ENCODE results near the gene PKP4. TPM values are rescaled to one million over a fixed set of nuclear protein-coding genes. Genes with fewer than 3 reads are reported as not detected.

PKP4 gene
- total and polyA plus RNA-seq, 5 experiments from 2014 or later: 0.34 to 25.7 (median 1.5) TPM

DNA sequence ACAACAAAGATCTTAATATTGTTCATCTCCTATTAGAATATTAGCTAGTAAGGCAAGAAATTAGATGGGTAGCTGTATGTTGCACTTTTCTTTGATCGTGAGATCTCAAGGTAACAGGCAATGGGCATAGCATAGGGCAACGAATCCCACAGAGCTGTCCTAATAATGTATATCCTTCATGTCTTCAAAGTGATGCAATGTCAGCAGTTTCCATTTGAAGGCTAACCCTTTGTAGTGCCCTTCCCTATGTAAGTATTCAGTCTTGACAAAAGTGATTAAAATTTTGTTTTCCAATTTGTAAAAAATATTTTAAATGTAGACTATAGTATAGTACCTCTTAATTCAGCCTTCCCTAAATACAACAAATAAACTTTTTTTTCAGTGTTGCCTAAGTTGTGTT lies 112.5 kb downstream of the PKP4 start:
- ATAC-seq (no peak), DNase-seq (no peak)
- Mint-ChIP-seq H3K4me3 (no peak overlapping the region), H3K36me3 (peaks cover 0 to 22% (median 21%) of the 10 kb centered on the region in 3 donors), H3K27ac (no peak overlapping the region), H3K27me3 (peaks cover 0 to 3% (median 0%) of the 10 kb centered on the region in 5 donors), H3K9me3 (peaks cover 4 to 34% (median 12%) of the 10 kb centered on the region in 9 donors), H3K4me1 (no peaks in the 10 kb centered on the region)
- POLR2A ChIA-PET: no interaction called here

- Mint-ChIP-seq H3K36me3 (peaks cover 0 to 22% (median 21%) of the 10 kb centered on the region in 3 donors), H3K9me3 (peaks cover 4 to 34% (median 12%) of the 10 kb centered on the region in 9 donors), H3K4me1 (no peaks in the 10 kb centered on the region), H3K27ac (no peak overlapping the region), H3K27me3 (peaks cover 0 to 3% (median 0%) of the 10 kb centered on the region in 5 donors), H3K4me3 (no peak overlapping the region)
- no peak for DNase-seq
- ATAC-seq: no peak
- POLR2A ChIA-PET: no interaction called here
These were observed 114.1 kb downstream of the PKP4 start for GRCh38 chr2:158570869-158571268.

- DNase-seq (no peak), ATAC-seq (no peak)
- H3K4me3 Mint-ChIP-seq: no peak overlapping the region
- peaks cover 0 to 21% (median 15%) of the 10 kb centered on the region in 3 donors for H3K36me3 Mint-ChIP-seq
- H3K27me3 Mint-ChIP-seq: no peaks in the 10 kb centered on the region
- H3K27ac Mint-ChIP-seq: no peak overlapping the region
- peaks cover 4 to 25% (median 12%) of the 10 kb centered on the region in 9 donors for H3K9me3 Mint-ChIP-seq
- POLR2A ChIA-PET: no interaction called here
- H3K4me1 Mint-ChIP-seq: no peaks in the 10 kb centered on the region
These were observed 117.0 kb downstream of the PKP4 start for GRCh38 chr2:158573739-158574138.

GRCh38 chr2:158575051-158575635 lies 118.4 kb downstream of the PKP4 start:
- Mint-ChIP-seq H3K4me1 (no peaks in the 10 kb centered on the region), H3K36me3 (peaks cover 4 to 17% (median 15%) of the 10 kb centered on the region in 3 donors), H3K4me3 (no peak overlapping the region), H3K9me3 (peaks cover 4 to 25% (median 10%) of the 10 kb centered on the region in 9 donors), H3K27ac (no peak overlapping the region), H3K27me3 (no peaks in the 10 kb centered on the region)
- POLR2A ChIA-PET: no interaction called here
- ATAC-seq (no peak), DNase-seq (no peak)

DNA sequence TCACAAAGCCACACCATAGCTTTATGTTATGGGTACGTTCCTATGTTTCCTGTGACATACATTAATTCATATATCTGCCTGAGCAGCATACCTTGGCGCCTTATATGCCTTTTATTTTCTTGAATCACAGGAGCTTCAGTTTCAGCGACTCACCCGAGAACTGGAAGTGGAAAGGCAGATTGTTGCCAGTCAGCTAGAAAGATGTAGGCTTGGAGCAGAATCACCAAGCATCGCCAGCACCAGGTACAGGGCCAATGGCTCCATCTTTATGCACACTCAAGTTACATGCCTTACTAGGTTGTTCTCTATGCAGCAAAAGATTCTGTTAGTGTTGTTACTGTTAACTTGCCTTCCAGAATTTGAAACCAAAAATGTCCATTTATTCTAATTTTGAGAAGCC lies 120.4 kb downstream of the PKP4 start:
- Mint-ChIP-seq H3K27ac (no peak overlapping the region), H3K36me3 (peaks cover 0 to 4% (median 4%) of the 10 kb centered on the region in 3 donors), H3K4me3 (no peak overlapping the region), H3K9me3 (peaks cover 0 to 8% (median 0%) of the 10 kb centered on the region in 9 donors), H3K4me1 (no peaks in the 10 kb centered on the region), H3K27me3 (no peaks in the 10 kb centered on the region)
- DNase-seq (no peak), ATAC-seq (no peak)
- POLR2A ChIA-PET: no interaction called here

DNA sequence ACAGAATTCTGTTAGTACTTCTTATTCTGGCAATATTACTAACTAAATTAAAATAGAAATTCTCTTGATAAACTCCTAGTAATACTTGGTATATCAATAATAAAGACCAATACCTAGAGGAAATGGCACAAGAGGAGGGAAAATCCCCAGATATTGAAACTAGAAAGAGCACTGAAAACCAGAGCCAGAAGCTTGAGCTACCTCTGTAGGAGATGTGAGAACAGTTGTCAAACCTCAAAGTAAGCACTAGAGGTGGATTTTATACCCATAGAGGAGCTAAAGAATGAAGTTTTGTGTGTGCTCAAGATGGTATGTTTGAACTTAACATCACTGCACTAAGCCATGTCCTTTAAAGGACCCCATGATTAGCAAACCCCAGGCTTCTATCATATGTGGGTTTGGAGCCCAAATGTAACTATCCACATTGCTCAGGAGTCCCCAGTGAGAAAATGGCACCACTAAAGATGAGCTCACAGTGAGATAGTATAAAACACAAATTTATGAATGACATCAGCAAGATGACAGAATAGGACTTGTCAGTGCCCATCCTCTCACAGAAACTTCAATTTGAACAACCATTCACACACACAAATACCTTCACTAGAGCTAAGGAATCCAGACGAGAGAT lies 122.1 kb downstream of the PKP4 start:
- H3K27me3 Mint-ChIP-seq: no peaks in the 10 kb centered on the region
- DNase-seq: no peak
- H3K4me1 Mint-ChIP-seq: no peaks in the 10 kb centered on the region
- no peak for ATAC-seq
- no peak overlapping the region for H3K27ac Mint-ChIP-seq
- H3K4me3 Mint-ChIP-seq: no peak overlapping the region
- POLR2A ChIA-PET: no interaction called here
- peaks cover 0 to 4% (median 0%) of the 10 kb centered on the region in 3 donors for H3K36me3 Mint-ChIP-seq
- H3K9me3 Mint-ChIP-seq: no peaks in the 10 kb centered on the region

DNA sequence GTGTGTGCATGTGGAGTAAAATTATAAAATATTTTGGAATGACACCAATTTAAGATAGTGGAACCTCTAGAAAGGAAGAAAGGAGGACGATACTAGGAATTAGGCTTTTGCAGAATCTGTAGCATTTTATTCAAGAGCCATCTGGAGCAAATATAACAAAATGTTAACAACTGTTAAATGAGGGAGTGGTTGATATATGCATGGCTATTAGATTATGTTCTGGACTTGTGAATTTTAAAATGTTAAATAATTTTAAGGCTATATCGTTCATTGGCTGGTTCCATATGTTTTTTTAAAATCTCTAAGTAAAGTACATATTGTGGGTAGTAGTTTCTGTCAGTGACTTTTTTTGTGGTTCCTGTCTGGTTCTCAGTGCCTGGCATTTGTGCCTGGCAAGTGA lies 123.2 kb downstream of the PKP4 start:
- Mint-ChIP-seq H3K27me3 (no peaks in the 10 kb centered on the region), H3K27ac (no peak overlapping the region), H3K4me3 (no peak overlapping the region), H3K36me3 (peaks cover 0 to 4% (median 2%) of the 10 kb centered on the region in 3 donors), H3K4me1 (no peaks in the 10 kb centered on the region), H3K9me3 (no peaks in the 10 kb centered on the region)
- ATAC-seq (no peak), DNase-seq (no peak)
- POLR2A ChIA-PET: no interaction called here

- ATAC-seq (no peak), DNase-seq (no peak)
- no peaks in the 10 kb centered on the region for H3K27me3 Mint-ChIP-seq
- H3K36me3 Mint-ChIP-seq: peaks cover 0 to 7% (median 2%) of the 10 kb centered on the region in 3 donors
- no peak overlapping the region for H3K4me3 Mint-ChIP-seq
- POLR2A ChIA-PET: no interaction called here
- H3K9me3 Mint-ChIP-seq: no peaks in the 10 kb centered on the region
- H3K27ac Mint-ChIP-seq: no peak overlapping the region
- no peaks in the 10 kb centered on the region for H3K4me1 Mint-ChIP-seq
These were observed 124.0 kb downstream of the PKP4 start for GRCh38 chr2:158580760-158581159.

- DNase-seq (no peak), ATAC-seq (no peak)
- Mint-ChIP-seq H3K27me3 (no peaks in the 10 kb centered on the region), H3K4me1 (peaks cover 0 to 1% (median 0%) of the 10 kb centered on the region in 4 donors), H3K36me3 (peaks cover 0 to 10% (median 6%) of the 10 kb centered on the region in 3 donors), H3K27ac (no peak overlapping the region), H3K9me3 (no peaks in the 10 kb centered on the region), H3K4me3 (no peak overlapping the region)
- POLR2A ChIA-PET: no interaction called here
These were observed 125.9 kb downstream of the PKP4 start for GRCh38 chr2:158582670-158583069.

- H3K9me3 Mint-ChIP-seq: no peaks in the 10 kb centered on the region
- H3K36me3 Mint-ChIP-seq: peaks cover 0 to 10% (median 7%) of the 10 kb centered on the region in 3 donors
- H3K27me3 Mint-ChIP-seq: no peaks in the 10 kb centered on the region
- POLR2A ChIA-PET: no interaction called here
- no peak for DNase-seq
- ATAC-seq: no peak
- no peak overlapping the region for H3K4me3 Mint-ChIP-seq
- H3K4me1 Mint-ChIP-seq: peaks cover 0 to 1% (median 0%) of the 10 kb centered on the region in 4 donors
- H3K27ac Mint-ChIP-seq: no peak overlapping the region
These were observed 127.2 kb downstream of the PKP4 start for GRCh38 chr2:158583923-158584322.

DNA sequence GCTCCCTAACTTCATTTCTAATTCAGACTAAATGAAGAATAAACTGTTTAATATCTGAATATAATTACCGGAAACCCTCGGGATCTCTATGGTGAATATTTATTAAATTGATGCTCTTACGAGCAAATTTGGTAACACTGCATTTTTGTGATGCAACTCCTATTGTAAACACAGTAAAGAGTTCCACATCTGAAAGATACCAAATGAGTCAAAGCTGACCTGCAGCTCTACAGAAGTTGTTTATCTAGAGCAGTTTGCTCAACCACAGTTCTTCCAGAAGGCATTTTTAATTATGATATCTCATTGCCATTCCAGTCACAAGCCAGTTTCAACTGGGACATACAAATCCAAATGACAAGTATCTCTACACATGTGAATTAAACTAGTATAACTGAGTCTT lies 129.7 kb downstream of the PKP4 start:
- Mint-ChIP-seq H3K4me3 (no peak overlapping the region), H3K36me3 (peaks cover 0 to 10% (median 6%) of the 10 kb centered on the region in 3 donors), H3K4me1 (peaks cover 0 to 1% (median 0%) of the 10 kb centered on the region in 4 donors), H3K27me3 (no peaks in the 10 kb centered on the region), H3K27ac (no peak overlapping the region), H3K9me3 (no peaks in the 10 kb centered on the region)
- no peak for DNase-seq
- POLR2A ChIA-PET: no interaction called here
- ATAC-seq: no peak

GRCh38 chr2:158589303-158589702 lies 132.6 kb downstream of the PKP4 start:
- POLR2A ChIA-PET: no interaction called here
- H3K36me3 Mint-ChIP-seq: peaks cover 0 to 9% (median 6%) of the 10 kb centered on the region in 3 donors
- H3K4me3 Mint-ChIP-seq: no peak overlapping the region
- ATAC-seq (no peak), DNase-seq (no peak)
- no peaks in the 10 kb centered on the region for H3K9me3 Mint-ChIP-seq
- H3K27me3 Mint-ChIP-seq: no peaks in the 10 kb centered on the region
- H3K27ac Mint-ChIP-seq: no peak overlapping the region
- peaks cover 0 to 1% (median 0%) of the 10 kb centered on the region in 4 donors for H3K4me1 Mint-ChIP-seq

GRCh38 chr2:158598862-158599517 lies 142.2 kb downstream of the PKP4 start:
- Mint-ChIP-seq H3K36me3 (peaks cover 0 to 7% (median 4%) of the 10 kb centered on the region in 3 donors), H3K4me1 (no peaks in the 10 kb centered on the region), H3K27ac (peak overlapping the region in 1 of 10 donors; percentile 4), H3K4me3 (no peak overlapping the region), H3K27me3 (no peaks in the 10 kb centered on the region), H3K9me3 (no peaks in the 10 kb centered on the region)
- DNase-seq (no peak), ATAC-seq (no peak)
- POLR2A ChIA-PET: no interaction called here
